ENCODE data around the gene RANGAP1.

The RANGAP1 gene

GRCh38 chr22:41332217-41332939 lies 46.4 kb upstream of the RANGAP1 start:
- no peak for TF ChIP-seq CTCF (conservative IDR thresholded peaks at IDR 0.05; ENCODE audit: low read depth, low read length)
- H3K79me2 ChIP-seq (ENCODE audit: insufficient read depth, low read depth): no peaks in the 10 kb centered on the region

GRCh38 chr22:41330169-41330568 lies 44.2 kb upstream of the RANGAP1 start:
- no peaks in the 10 kb centered on the region for H4K20me1 ChIP-seq (ENCODE audit: insufficient read depth)
- no peaks in the 10 kb centered on the region for H3K4me1 ChIP-seq (ENCODE audit: low read depth, poor library complexity, severe bottlenecking)
- no peak overlapping the region for H3K4me2 ChIP-seq
- no peak overlapping the region for H3K27ac ChIP-seq
- no peak overlapping the region for H2AFZ ChIP-seq (ENCODE audit: low read depth)
- H3K79me2 ChIP-seq (ENCODE audit: insufficient read depth, low read depth): no peaks in the 10 kb centered on the region
- TF ChIP-seq CTCF (conservative IDR thresholded peaks at IDR 0.05; ENCODE audit: low read depth, low read length): no peak
- no peak overlapping the region for H3K9ac ChIP-seq
- no peaks in the 10 kb centered on the region for H3K27me3 ChIP-seq (ENCODE audit: insufficient read depth, low read depth)
- H3K36me3 ChIP-seq (ENCODE audit: insufficient read depth): no peaks in the 10 kb centered on the region; the same call in 1 of the 2 replicates
- H3K4me3 ChIP-seq (IDR thresholded peaks at IDR 0.05; ENCODE audit: insufficient read depth, low read depth, low read length): no peak overlapping the region

More at GRCh38 chr22:41332217-41332939, 46.4 kb upstream of the RANGAP1 start:
- Histone ChIP-seq H3K36me3 (ENCODE audit: insufficient read depth) (no peaks in the 10 kb centered on the region; the same call in 1 of the 2 replicates), H3K4me1 (ENCODE audit: low read depth, poor library complexity, severe bottlenecking) (no peaks in the 10 kb centered on the region), H2AFZ (ENCODE audit: low read depth) (no peak overlapping the region), H3K27ac (no peak overlapping the region), H4K20me1 (ENCODE audit: insufficient read depth) (no peaks in the 10 kb centered on the region), H3K9ac (no peak overlapping the region), H3K27me3 (ENCODE audit: insufficient read depth, low read depth) (no peaks in the 10 kb centered on the region), H3K4me2 (no peak overlapping the region), H3K4me3 (IDR thresholded peaks at IDR 0.05; ENCODE audit: insufficient read depth, low read depth, low read length) (no peak overlapping the region)

GRCh38 chr22:41327124-41327523 lies 41.1 kb upstream of the RANGAP1 start:
- H3K27me3 ChIP-seq (ENCODE audit: insufficient read depth, low read depth): no peaks in the 10 kb centered on the region
- no peak overlapping the region for H3K4me2 ChIP-seq
- H2AFZ ChIP-seq (ENCODE audit: low read depth): no peak overlapping the region
- no peak overlapping the region for H3K4me3 ChIP-seq (IDR thresholded peaks at IDR 0.05; ENCODE audit: insufficient read depth, low read depth, low read length)
- H3K79me2 ChIP-seq (ENCODE audit: insufficient read depth, low read depth): no peaks in the 10 kb centered on the region
- H3K9ac ChIP-seq: no peak overlapping the region
- no peaks in the 10 kb centered on the region for H4K20me1 ChIP-seq (ENCODE audit: insufficient read depth)
- no peaks in the 10 kb centered on the region; the same call in 1 of the 2 replicates for H3K36me3 ChIP-seq (ENCODE audit: insufficient read depth)
- no peaks in the 10 kb centered on the region for H3K4me1 ChIP-seq (ENCODE audit: low read depth, poor library complexity, severe bottlenecking)
- no peak overlapping the region for H3K27ac ChIP-seq
- no peak for TF ChIP-seq CTCF (conservative IDR thresholded peaks at IDR 0.05; ENCODE audit: low read depth, low read length)

GRCh38 chr22:41324821-41325528 lies 39.0 kb upstream of the RANGAP1 start:
- TF ChIP-seq CTCF (conservative IDR thresholded peaks at IDR 0.05; ENCODE audit: low read depth, low read length): no peak

More at GRCh38 chr22:41324821-41325528, 39.0 kb upstream of the RANGAP1 start:
- H2AFZ ChIP-seq (ENCODE audit: low read depth): no peak overlapping the region
- no peaks in the 10 kb centered on the region for H4K20me1 ChIP-seq (ENCODE audit: insufficient read depth)
- H3K27ac ChIP-seq: no peak overlapping the region
- no peak overlapping the region for H3K4me3 ChIP-seq (IDR thresholded peaks at IDR 0.05; ENCODE audit: insufficient read depth, low read depth, low read length)
- H3K9ac ChIP-seq: no peak overlapping the region
- no peaks in the 10 kb centered on the region for H3K27me3 ChIP-seq (ENCODE audit: insufficient read depth, low read depth)
- no peaks in the 10 kb centered on the region; the same call in 1 of the 2 replicates for H3K36me3 ChIP-seq (ENCODE audit: insufficient read depth)
- H3K4me1 ChIP-seq (ENCODE audit: low read depth, poor library complexity, severe bottlenecking): no peaks in the 10 kb centered on the region
- no peaks in the 10 kb centered on the region for H3K79me2 ChIP-seq (ENCODE audit: insufficient read depth, low read depth)
- no peak overlapping the region for H3K4me2 ChIP-seq

Data from KMS-11 (cell line).